Measurements from ENCODE around the gene IFT25.

- TF ChIP-seq CTCF (conservative IDR thresholded peaks at IDR 0.05; ENCODE audit: low read depth in 2 of 2) (no peak), EZH2 (IDR thresholded peaks at IDR 0.05; ENCODE audit: low read depth, unreplicated experiment) (no peak), EZH2phosphoT487 (IDR thresholded peaks at IDR 0.05; ENCODE audit: unreplicated experiment) (no peak), POLR2AphosphoS5 (IDR thresholded peaks at IDR 0.05; ENCODE audit: low read depth) (no peak), NANOG (IDR thresholded peaks at IDR 0.05; ENCODE audit: borderline replicate concordance) (no peak), REST (IDR thresholded peaks at IDR 0.05; ENCODE audit: unreplicated experiment) (no peak), CREB1 (CRISPR knock-in tag; IDR thresholded peaks at IDR 0.05; ENCODE audit: low read depth) (no peak)
Measured at GRCh38 chr1:53909946-53910345, 35.6 kb downstream of the IFT25 start.

Measured in GM23338 (cell line).